IPS-20b (cell line): ENCODE results near the gene GNRH2.
A peak's percentile ranks its signal among the peaks of the same experiment; 100 is the strongest.
"Not testable (repeated sequence)": the region's sequence is repeated elsewhere in the genome, so short reads cannot be mapped to it uniquely, and the experiment has no call there.

Experiments used
- H3K27ac ChIP-seq: one replicate; pipeline ENCODE4 v1.5.1; 2013; ENCODE audit warnings: low read length
- H3K27me3 ChIP-seq: 2 replicates; pipeline ENCODE4 v1.6.1; 2013; ENCODE audit warnings: mild to moderate bottlenecking, low read length, inconsistent platforms; ENCODE audit not compliant: insufficient read depth
- H3K36me3 ChIP-seq: 2 replicates; pipeline ENCODE4 v1.6.1; 2013; ENCODE audit warnings: low read depth, mild to moderate bottlenecking, inconsistent platforms, low read length, moderate library complexity; ENCODE audit not compliant: insufficient read depth
- H3K4me1 ChIP-seq: 2 replicates; pipeline ENCODE4 v1.6.1; 2013; ENCODE audit warnings: mild to moderate bottlenecking, control low read depth, inconsistent platforms, low read length, moderate library complexity; ENCODE audit not compliant: insufficient read depth
- H3K4me3 ChIP-seq: 2 replicates; pipeline ENCODE4 v1.5.1; 2013; ENCODE audit warnings: mild to moderate bottlenecking, low read length, inconsistent platforms
- H3K9ac ChIP-seq: 2 replicates; pipeline ENCODE4 v1.6.1; 2013; ENCODE audit warnings: low read depth, mild to moderate bottlenecking, inconsistent platforms, low read length, moderate library complexity
- H3K9me3 ChIP-seq: 2 replicates; pipeline ENCODE4 v1.6.1; 2013; ENCODE audit warnings: mild to moderate bottlenecking, low read depth, low read length, inconsistent platforms; ENCODE audit not compliant: insufficient read depth

The GNRH2 gene

GRCh38 chr20:3068075-3068474 is 24.7 kb downstream of the GNRH2 start:
- H3K27me3 ChIP-seq = peaks cover 28% of the 10 kb centered on the region
- no peaks in the 10 kb centered on the region for H3K9me3 ChIP-seq

GRCh38 chr20:3068986-3069900 is 25.8 kb downstream of the GNRH2 start:
- H3K4me3 ChIP-seq = no peak overlapping the region
- no peaks in the 10 kb centered on the region; the same call in 1 of the 2 replicates for H3K4me1 ChIP-seq
- H3K27ac ChIP-seq = no peak overlapping the region

More at GRCh38 chr20:3068075-3068474, 24.7 kb downstream of the GNRH2 start:
- H3K4me3 ChIP-seq = no peak overlapping the region
- H3K9ac ChIP-seq = no peak overlapping the region
- no peaks in the 10 kb centered on the region; the same call in 1 of the 2 replicates for H3K4me1 ChIP-seq
- no peak overlapping the region for H3K27ac ChIP-seq
- H3K36me3 ChIP-seq = no peaks in the 10 kb centered on the region

GRCh38 chr20:3070725-3071124 is 27.3 kb downstream of the GNRH2 start:
- Histone ChIP-seq H3K36me3 (no peaks in the 10 kb centered on the region), H3K9me3 (peaks cover 4% of the 10 kb centered on the region; the same call in 1 of the 2 replicates), H3K27ac (no peak overlapping the region), H3K27me3 (peaks cover 40% of the 10 kb centered on the region), H3K4me3 (no peak overlapping the region), H3K9ac (no peak overlapping the region), H3K4me1 (no peaks in the 10 kb centered on the region; the same call in 1 of the 2 replicates)

More at GRCh38 chr20:3068986-3069900, 25.8 kb downstream of the GNRH2 start:
- Histone ChIP-seq H3K36me3 (no peaks in the 10 kb centered on the region), H3K9me3 (peaks cover 2% of the 10 kb centered on the region; the same call in 1 of the 2 replicates), H3K27me3 (peaks cover 39% of the 10 kb centered on the region), H3K9ac (no peak overlapping the region)

GRCh38 chr20:3071266-3071609 is 27.8 kb downstream of the GNRH2 start:
- Histone ChIP-seq H3K4me1 (no peaks in the 10 kb centered on the region; the same call in 1 of the 2 replicates), H3K9me3 (peaks cover 4% of the 10 kb centered on the region; the same call in 1 of the 2 replicates), H3K27ac (no peak overlapping the region), H3K4me3 (peak overlapping the region; percentile 49; the same call in 1 of the 2 replicates), H3K36me3 (no peaks in the 10 kb centered on the region), H3K9ac (no peak overlapping the region), H3K27me3 (peaks cover 40% of the 10 kb centered on the region)

GRCh38 chr20:3071610-3072529 is 28.4 kb downstream of the GNRH2 start, which contains the start of gene OXT:
Gene OXT, plus strand, starts transcription at chr20:3071620. Its CDS starts 36 bp downstream, at chr20:3071656.
- Histone ChIP-seq H3K9me3 (peaks cover 4% of the 10 kb centered on the region; the same call in 1 of the 2 replicates), H3K4me3 (peak within 1 kb of the TSS; percentile 49; the same call in 1 of the 2 replicates), H3K27me3 (peaks cover 40% of the 10 kb centered on the region), H3K9ac (no peak within 1 kb of the TSS), H3K4me1 (no peaks in the 10 kb centered on the region; the same call in 1 of the 2 replicates), H3K36me3 (no peaks in the 10 kb centered on the region), H3K27ac (no peak within 1 kb of the TSS)

- Histone ChIP-seq H3K36me3 (no peaks in the 10 kb centered on the region), H3K27ac (no peak overlapping the region), H3K4me3 (peak overlapping the region; percentile 49; the same call in 1 of the 2 replicates), H3K9me3 (peaks cover 4% of the 10 kb centered on the region; the same call in 1 of the 2 replicates), H3K27me3 (peaks cover 42% of the 10 kb centered on the region), H3K4me1 (no peaks in the 10 kb centered on the region; the same call in 1 of the 2 replicates), H3K9ac (no peak overlapping the region)
These were observed 29.3 kb downstream of the GNRH2 start for GRCh38 chr20:3072530-3073250.

GRCh38 chr20:3073251-3073643 is 29.8 kb downstream of the GNRH2 start:
- H3K9me3 ChIP-seq, H3K9ac ChIP-seq, H3K27ac ChIP-seq, H3K36me3 ChIP-seq, H3K4me3 ChIP-seq, H3K4me1 ChIP-seq: not testable (repeated sequence)
- H3K27me3 ChIP-seq = peaks cover 47% of the 10 kb centered on the region

GRCh38 chr20:3074812-3075211 is 31.4 kb downstream of the GNRH2 start:
- peaks cover 4% of the 10 kb centered on the region; the same call in 1 of the 2 replicates for H3K9me3 ChIP-seq
- no peak overlapping the region for H3K27ac ChIP-seq
- H3K27me3 ChIP-seq = peaks cover 54% of the 10 kb centered on the region
- H3K4me3 ChIP-seq = no peak overlapping the region
- H3K36me3 ChIP-seq = no peaks in the 10 kb centered on the region
- H3K4me1 ChIP-seq = no peaks in the 10 kb centered on the region; the same call in 1 of the 2 replicates
- no peak overlapping the region for H3K9ac ChIP-seq

GRCh38 chr20:3075315-3075714 is 31.9 kb downstream of the GNRH2 start:
- H3K36me3 ChIP-seq, H3K4me1 ChIP-seq, H3K27ac ChIP-seq, H3K4me3 ChIP-seq, H3K9ac ChIP-seq, H3K9me3 ChIP-seq: not testable (repeated sequence)
- peaks cover 59% of the 10 kb centered on the region for H3K27me3 ChIP-seq

GRCh38 chr20:3077618-3078134 is 34.3 kb downstream of the GNRH2 start:
- Histone ChIP-seq H3K27ac (no peak overlapping the region), H3K36me3 (no peaks in the 10 kb centered on the region), H3K27me3 (peaks cover 59% of the 10 kb centered on the region), H3K9ac (no peak overlapping the region), H3K4me1 (no peaks in the 10 kb centered on the region; the same call in 1 of the 2 replicates), H3K9me3 (peaks cover 4% of the 10 kb centered on the region; the same call in 1 of the 2 replicates), H3K4me3 (no peak overlapping the region)
